B cell (primary cell): Measurements from ENCODE around the gene PAIP1.

Experiments used
- CTCF ChIP-seq: fragments of 200-600 bp; IDR thresholded peaks from one replicate; pipeline ENCODE4 v1.8.0; 2022; ENCODE audit warnings: antibody characterized with exemption, mild to moderate bottlenecking
- EZH2 ChIP-seq: IDR thresholded peaks from 2 replicates; pipeline ENCODE4 v1.6.1; 2012; ENCODE audit warnings: borderline replicate concordance, low read depth, mild to moderate bottlenecking, moderate library complexity, low read length; ENCODE audit not compliant: insufficient read depth, poor library complexity, severe bottlenecking

DNA sequence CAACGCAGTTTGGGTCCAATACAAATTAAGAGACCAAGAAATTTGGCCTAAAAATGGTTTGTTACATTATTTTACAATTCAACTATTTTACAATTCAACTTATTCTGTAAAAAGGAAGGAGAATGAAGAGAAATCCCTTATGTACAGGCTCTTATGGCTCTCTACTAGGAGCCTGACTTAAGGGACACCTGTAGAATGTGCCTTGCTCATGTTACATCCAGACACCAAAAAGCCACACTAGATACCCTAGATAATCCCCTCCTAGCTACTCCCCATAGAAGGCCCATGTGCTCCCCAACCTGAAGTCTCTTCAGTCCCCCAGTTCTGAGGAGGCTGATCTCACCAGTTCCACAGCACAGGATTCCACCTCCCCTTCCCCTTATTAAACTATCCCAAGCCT is 32.0 kb upstream of the PAIP1 start:
- TF ChIP-seq CTCF (no peak), EZH2 (no peak)
